Renal cortical epithelial cell (primary cell): Measurements from ENCODE around the gene TLR5. TPM values are rescaled to one million over a fixed set of nuclear protein-coding genes. Genes with fewer than 3 reads are reported as not detected.

Source experiments
- DNase-seq: peaks from one replicate; pipeline ENCODE4 v3.0.0-alpha.2; 2011; ENCODE audit warnings: low read depth
- total RNA-seq: library from RNA; depleted of rRNA; stranded (reverse); fragments of >200 nt; gene quantifications from 2 replicates; pipeline ENCODE4 v1.2.3, GENCODE V29; 2014

TLR5 gene
- total RNA-seq, 1 donor from 2014 or later: 9.1 TPM

DNA sequence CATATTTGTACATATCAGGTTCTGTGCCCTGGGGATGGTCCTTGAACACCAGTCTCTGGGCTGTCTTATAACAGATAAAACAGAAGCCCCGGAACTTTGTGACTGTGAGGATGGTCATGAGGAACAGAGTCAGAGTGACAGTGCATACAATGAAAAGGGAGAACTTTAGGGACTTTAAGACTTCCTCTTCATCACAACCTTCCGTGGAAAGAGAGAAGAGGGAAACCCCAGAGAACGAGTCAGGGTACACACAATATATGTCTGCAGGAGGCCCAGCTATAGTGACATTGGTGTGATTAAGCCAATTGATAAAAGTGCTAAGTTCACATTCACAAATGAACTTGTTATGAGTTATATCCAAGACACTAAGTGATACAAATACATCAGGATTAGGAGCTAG, 32.1 kb downstream of the TLR5 start:
- DNase-seq: no peak

GRCh38 chr1:223109581-223110026, 33.4 kb downstream of the TLR5 start:
- peak; percentile 79 for DNase-seq

- DNase-seq: peak; percentile 66
These were observed 36.2 kb downstream of the TLR5 start for GRCh38 chr1:223106856-223107255.

- DNase-seq: no peak
These were observed 37.5 kb downstream of the TLR5 start for GRCh38 chr1:223105568-223105967.

DNA sequence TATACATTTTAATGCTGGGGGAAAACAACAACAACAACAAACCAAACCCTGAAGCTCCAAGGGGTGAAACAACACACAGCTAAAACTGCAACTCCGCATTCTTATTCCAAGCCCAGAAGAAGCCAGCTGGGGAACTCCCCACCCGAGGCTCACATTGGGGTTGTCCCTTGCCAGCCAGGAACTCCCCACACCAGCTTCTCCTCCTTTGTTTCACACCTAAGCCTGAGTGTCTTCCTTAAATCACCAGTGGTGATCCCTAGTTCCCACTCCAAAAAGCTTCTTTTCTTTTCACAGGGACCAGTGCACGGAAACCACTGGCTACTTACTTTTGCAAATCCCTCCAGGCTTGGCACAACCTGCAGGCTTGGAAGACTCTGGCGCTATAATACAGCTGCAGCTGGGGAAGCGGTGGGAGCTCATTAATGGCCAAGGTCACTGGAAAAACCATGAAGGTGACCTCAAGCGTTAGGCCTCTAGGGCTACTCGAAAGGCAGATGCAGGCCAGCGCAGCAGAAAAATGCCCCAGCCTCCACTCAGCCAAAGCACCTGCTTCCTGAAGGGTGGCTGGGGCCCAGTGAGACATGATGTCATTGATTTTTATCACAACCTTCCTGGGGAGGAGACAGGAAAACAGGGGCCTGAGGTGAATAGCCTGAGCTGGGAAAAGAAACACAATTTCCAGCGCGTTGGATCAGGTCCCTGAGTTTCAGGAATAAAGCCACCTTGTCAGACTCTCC, 40.1 kb downstream of the TLR5 start:
- peak; percentile 23 for DNase-seq

- no peak for DNase-seq
These were observed 45.3 kb downstream of the TLR5 start for GRCh38 chr1:223097713-223098112.

- no peak for DNase-seq
These were observed 47.2 kb downstream of the TLR5 start for GRCh38 chr1:223095870-223096269.

- no peak for DNase-seq
These were observed 51.2 kb downstream of the TLR5 start for GRCh38 chr1:223091896-223092295.

- no peak for DNase-seq
These were observed 53.8 kb downstream of the TLR5 start for GRCh38 chr1:223089250-223089649.

DNA sequence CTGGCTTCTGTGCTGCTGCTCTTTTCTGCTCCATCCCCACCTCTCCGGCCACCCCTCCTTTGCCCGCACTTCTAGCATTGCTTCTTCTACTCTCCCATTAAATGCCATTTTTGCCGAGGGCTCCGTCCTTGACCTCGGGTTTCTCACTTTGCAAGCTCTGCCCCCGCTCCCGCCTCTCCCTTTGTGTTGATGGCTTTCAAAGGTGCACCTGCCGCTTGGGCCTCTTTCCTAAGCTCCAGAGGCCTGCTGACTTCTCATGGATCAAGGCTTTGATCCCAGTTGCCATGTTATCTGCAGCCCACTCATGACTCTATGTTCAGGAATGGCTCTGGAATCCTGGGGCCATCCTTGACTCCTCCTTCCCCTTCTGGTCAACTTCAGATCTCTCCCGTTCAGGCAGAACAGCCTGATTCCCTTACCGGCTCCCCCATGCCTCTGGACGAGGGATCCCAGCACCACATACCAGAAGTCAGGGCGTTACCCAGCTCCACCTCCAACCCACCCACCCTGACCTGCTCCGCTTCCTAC, 54.3 kb downstream of the TLR5 start:
- no peak for DNase-seq

DNA sequence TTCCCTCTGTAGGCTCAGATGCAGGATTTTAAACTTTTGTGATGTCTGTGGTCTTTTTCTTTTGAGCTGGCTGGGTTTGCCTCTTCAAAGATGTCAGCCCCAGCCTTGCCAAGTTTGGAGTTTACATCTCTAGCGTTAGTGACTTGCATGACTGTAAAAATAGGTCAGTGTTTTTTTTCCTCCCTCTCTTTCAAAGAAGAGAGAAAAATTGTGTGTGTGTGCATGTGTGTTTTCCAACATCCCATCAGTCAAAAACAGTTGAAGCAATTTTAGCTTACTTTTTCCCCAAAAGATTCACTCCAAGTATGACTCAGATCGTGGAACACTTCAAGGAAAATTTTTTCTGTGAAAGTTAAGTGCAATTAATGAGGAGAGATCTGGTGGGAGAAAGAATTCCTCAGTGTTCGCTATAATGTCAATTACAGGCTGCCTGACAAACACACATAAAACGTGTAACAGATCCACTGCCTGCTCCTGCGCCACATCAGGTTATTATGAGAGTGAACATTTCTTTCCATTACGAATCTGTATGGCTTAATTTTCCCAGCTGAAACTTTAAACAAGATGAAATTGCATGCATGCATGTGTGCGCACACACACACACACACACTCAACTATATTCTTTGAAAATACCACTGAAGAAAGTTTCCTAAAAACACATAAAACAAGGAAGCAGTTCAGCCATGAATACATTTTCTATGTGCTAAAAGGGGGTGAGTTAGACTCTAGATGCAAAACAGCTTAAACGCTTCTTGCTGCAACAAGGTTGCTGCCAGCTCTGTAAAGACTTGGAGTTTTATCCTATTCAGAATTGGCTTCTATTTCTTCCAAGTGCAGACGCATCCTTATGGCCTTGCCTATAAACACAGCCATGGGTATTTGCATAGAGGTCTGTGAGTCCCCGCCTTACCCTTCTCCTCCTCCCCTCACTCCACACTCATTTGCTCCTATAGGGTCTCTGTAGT, 55.5 kb downstream of the TLR5 start:
- no peak for DNase-seq

DNA sequence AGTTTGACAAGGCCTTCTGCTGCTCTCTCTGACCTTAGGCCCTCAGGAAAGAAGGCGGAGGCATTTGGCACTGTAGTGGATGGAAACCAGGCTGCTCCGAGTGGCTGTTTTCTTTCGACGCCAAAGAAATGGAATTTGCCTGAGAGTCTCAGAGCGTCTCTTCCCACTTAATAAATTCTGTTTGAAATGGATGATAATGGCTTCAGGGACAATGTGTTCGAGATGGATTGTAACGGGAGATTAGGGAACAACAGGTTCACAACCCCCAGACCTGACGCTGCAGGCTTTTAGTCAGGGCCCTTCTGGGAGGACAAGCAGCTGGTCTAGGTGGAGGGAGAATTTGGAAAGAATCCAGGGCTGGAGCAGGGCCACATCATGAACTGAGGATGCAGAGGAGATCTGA, 58.6 kb downstream of the TLR5 start:
- DNase-seq: no peak

- no peak for DNase-seq
These were observed 59.2 kb downstream of the TLR5 start for GRCh38 chr1:223083831-223084230.

DNA sequence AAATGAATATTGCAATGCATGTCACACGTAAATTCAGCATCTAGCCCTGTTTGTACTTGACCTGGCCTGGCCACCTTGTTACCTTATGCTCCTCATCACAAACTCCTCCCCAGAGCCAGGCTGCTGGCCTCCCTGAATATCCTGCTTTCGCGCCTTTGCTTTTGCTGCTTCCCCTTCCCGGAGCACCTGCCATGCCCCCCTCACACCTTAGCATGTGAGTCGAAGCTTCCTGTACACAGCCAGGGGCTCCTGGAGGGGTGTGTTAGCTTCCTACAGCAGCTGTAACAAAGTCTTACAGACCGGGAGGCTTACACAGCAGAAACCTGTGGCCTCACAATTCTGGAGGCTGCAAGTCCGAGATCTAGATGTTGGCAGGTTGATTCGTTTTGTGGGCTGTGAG, 60.1 kb downstream of the TLR5 start:
- DNase-seq: no peak

DNA sequence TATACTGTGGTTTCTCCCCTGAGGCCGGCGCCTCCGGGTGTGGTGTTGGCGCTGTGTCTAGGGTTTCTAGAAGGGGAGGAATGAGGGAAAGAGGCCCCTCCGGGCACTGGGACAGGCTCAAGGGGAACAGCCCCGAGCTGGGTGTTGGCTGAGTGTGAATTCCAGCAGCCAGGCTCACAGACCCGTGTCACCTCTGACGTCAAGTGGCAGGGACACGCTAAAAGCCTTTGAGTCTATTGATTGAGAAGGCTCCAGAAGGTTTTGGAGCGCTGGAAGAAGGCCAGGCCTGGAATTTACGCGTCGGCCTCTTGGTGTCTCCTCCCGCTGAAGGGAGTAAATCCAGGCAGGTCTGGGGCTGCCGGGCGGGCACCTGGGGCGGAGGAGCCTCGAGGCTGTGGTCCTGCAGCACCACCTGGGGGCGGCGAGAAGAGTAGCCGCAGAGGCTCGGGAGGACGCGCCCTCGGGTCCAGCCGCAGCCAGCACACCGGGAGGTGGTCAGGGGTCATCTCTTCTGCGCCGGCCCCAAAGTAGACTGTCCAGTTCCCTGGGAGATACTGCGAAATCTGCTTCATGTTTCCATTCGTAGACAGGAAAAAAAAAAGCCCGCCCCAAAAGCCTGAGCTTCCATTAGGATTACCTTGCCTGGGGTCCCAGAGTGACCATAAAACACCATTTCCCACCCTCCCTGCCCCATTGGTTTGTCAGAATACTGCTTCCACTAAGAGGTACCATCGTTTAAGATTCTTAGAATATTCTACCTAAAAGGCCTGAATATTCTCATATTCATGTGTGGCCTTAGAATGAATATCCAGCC, 61.7 kb downstream of the TLR5 start:
- peak; percentile 94 for DNase-seq

GRCh38 chr1:223079498-223079897, 63.5 kb downstream of the TLR5 start:
- DNase-seq: no peak

- DNase-seq: no peak
These were observed 65.7 kb downstream of the TLR5 start for GRCh38 chr1:223077247-223077833.

DNA sequence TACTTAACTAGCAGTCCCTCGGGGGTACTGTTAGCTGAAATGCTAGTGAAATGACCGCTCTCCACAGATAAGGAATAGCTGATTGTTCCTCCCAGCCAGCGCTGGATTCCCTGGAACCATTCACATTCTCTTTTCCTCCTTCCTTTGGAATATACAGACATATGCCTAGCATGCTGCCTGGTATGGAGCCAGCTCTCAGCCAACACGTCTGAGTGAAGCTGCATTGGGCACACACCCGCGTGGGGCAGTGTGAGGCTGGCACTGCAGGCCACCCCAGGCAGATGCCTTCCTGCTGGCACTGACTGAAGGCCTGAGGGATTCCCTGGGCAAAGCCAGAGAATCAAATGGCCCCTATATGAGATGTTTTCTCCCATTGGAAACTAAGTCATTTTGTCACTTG, 66.7 kb downstream of the TLR5 start:
- DNase-seq: no peak

DNA sequence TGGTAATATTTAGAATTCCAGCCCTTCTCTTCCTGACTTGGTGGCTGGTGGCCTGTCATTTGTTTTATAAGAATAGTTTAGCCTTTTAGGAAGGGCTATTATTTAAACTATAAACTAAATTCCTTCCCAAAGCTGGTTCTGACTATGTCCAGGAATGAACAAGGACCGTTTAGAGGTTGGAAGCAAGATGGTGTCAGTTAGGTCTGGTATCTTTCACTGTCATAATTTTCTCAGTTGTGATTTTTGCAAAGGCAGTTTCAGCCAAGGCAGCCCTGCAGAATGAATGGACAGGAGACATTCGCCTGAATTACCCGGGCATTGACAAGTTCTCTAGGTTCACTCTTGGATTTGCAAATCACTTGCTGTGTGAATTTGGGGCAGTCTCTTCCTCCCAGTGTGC, 67.2 kb downstream of the TLR5 start:
- no peak for DNase-seq

- no peak for DNase-seq
These were observed 68.4 kb downstream of the TLR5 start for GRCh38 chr1:223074445-223075300.
